ENCODE results near the gene SERPINI1. TPM values are rescaled to one million over a fixed set of nuclear protein-coding genes. Genes with fewer than 3 reads are reported as not detected.
A peak's percentile ranks its signal among the peaks of the same experiment; 100 is the strongest.

SERPINI1 gene
- total RNA-seq, 2 experiments from 2014 or later = 1.1 to 1.2 TPM

DNA sequence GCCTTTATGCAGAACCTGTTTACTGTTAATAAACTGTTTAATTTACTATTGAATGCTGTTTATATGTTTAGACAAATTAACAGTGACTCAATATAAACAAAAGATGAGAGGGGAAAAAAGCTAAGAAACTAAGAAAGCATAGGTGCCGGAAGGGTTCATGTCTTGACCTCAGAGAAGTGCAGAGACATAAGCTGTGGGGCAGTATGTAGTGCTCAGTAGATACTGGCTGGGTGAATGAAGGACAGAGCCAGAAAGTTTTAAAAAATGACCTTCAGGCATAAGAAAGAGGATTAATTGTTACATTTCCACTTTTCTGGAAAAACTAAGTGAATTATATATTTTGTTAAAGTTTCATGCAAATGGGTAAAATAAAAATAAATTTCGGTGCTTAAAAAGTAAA is 14.2 kb downstream of the SERPINI1 start:
- Mint-ChIP-seq H3K27ac (peak overlapping the region; percentile 39), H3K4me3 (no peak overlapping the region), H3K36me3 (no peaks in the 10 kb centered on the region), H3K9me3 (no peaks in the 10 kb centered on the region), H3K27me3 (no peaks in the 10 kb centered on the region), H3K4me1 (peaks cover 15% of the 10 kb centered on the region)
- no peak for DNase-seq

DNA sequence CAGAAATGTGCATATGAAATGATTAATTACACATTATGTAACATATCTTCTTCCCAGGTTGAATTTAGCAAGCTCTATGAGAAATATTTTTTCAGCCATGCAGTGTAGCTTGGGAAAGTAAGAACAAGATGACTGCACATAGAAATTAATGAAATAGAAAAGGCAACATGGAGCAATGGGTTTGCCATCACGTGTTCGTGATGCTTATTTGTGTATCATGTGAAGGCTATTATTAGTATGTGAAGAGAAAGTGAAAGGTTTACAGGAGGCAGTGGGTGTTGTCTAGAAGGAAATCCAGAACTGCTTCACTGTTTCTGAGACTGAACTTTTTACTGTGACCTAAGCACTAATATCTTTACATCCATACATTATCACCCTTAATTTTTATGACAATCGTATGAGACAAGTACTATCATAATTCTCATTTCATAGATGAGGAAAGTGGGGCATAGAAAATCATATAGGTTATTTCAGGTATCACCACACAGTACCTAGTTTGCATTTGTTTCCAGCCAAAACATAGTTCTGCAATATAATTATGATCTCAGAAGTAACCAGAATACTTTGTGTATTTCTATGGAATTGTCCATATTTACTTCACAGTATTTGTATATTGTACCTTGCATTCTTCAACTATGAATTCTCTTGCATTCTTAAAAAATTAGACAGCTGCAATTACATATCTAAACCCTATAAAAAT is 14.9 kb downstream of the SERPINI1 start:
- H3K27ac Mint-ChIP-seq = no peak overlapping the region
- no peak for DNase-seq
- H3K4me3 Mint-ChIP-seq = no peak overlapping the region
- H3K27me3 Mint-ChIP-seq = no peaks in the 10 kb centered on the region
- no peaks in the 10 kb centered on the region for H3K36me3 Mint-ChIP-seq
- H3K4me1 Mint-ChIP-seq = peaks cover 15% of the 10 kb centered on the region
- no peaks in the 10 kb centered on the region for H3K9me3 Mint-ChIP-seq

DNA sequence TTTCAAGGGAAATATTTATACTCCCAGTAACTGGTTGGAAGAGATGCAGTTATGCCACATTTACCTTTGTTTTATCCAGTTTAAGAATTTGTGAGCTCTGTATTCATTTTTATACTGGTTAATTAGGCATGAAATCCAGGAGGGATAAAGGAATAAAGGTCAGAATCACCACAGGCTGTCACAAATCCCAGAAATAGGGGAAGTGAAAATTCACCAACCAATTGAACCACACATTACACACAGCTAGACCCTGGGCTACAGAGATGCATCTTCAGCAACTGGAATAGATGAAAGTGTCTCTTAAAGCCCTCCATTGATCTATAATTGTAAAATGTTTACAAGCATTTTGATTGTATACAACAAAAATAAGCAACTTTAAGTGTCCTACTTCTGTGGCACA is 18.5 kb downstream of the SERPINI1 start:
- no peaks in the 10 kb centered on the region for H3K36me3 Mint-ChIP-seq
- no peak overlapping the region for H3K27ac Mint-ChIP-seq
- H3K27me3 Mint-ChIP-seq = no peaks in the 10 kb centered on the region
- H3K4me1 Mint-ChIP-seq = peaks cover 8% of the 10 kb centered on the region
- no peak overlapping the region for H3K4me3 Mint-ChIP-seq
- no peaks in the 10 kb centered on the region for H3K9me3 Mint-ChIP-seq
- no peak for DNase-seq

DNA sequence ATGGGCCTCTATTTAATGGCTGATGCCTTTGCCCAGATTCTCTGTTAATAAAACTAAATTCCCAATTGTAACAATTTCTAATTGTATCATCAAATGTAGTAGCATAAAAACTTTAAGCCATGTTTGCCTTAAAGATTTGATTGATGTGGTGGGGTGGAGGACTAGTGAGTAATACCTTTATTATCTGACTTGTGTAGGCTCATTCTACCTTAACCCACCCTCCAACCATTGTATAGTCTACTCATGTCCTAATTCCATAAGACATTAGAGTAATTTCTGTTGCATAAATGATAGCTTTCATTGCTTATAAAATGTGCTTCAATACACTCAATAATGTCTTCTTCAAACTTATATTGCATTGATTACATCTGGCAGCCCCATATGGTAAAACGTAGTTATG is 25.8 kb downstream of the SERPINI1 start:
- Mint-ChIP-seq H3K9me3 (peaks cover 9% of the 10 kb centered on the region), H3K27me3 (peaks cover 3% of the 10 kb centered on the region), H3K4me3 (no peak overlapping the region), H3K36me3 (peaks cover 4% of the 10 kb centered on the region), H3K4me1 (no peaks in the 10 kb centered on the region), H3K27ac (no peak overlapping the region)
- DNase-seq = no peak

DNA sequence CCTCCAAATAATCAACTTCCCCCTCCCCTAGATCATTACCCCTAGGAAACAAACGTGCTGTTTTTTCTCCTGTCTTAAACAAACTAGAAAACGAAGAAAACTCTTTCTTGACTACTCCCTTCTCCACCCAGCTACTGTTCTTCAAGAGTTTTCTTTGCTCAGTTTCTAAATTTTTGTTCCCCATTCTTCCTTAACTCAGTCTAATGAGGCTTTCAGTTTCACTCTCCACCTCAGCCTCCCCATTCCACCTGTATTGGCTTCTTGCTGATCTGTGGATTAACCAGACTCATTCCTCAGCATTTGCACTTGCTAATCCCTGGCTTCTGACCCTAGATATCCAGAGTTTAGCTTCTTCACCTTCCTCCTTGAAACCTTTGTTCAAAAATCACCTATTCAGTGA is 26.8 kb downstream of the SERPINI1 start:
- no peaks in the 10 kb centered on the region for H3K4me1 Mint-ChIP-seq
- peaks cover 9% of the 10 kb centered on the region for H3K9me3 Mint-ChIP-seq
- H3K27me3 Mint-ChIP-seq = peaks cover 3% of the 10 kb centered on the region
- peaks cover 4% of the 10 kb centered on the region for H3K36me3 Mint-ChIP-seq
- H3K4me3 Mint-ChIP-seq = no peak overlapping the region
- DNase-seq = no peak
- no peak overlapping the region for H3K27ac Mint-ChIP-seq

DNA sequence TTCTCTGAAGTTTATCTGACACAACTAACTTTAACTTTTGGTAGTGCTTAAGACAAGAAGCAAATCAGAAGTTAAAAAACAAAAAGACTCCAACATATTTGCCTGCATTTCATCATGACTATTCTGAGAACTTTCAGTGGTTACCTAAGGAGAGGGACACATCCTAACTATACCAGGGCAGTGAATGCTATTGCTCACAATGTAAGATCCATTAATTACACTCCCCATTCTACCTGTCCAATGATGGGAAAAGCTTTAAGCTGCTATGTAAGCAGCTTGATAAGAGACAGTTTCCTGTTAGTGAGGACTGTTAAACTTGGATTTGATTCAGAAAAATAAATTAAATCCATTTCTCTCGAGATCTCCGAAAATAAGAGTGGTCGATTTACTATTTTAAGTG is 37.5 kb downstream of the SERPINI1 start:
- H3K4me1 Mint-ChIP-seq = peaks cover 10% of the 10 kb centered on the region
- H3K4me3 Mint-ChIP-seq = no peak overlapping the region
- no peak for DNase-seq
- H3K27ac Mint-ChIP-seq = no peak overlapping the region
- no peaks in the 10 kb centered on the region for H3K27me3 Mint-ChIP-seq
- H3K36me3 Mint-ChIP-seq = no peaks in the 10 kb centered on the region
- peaks cover 7% of the 10 kb centered on the region for H3K9me3 Mint-ChIP-seq

DNA sequence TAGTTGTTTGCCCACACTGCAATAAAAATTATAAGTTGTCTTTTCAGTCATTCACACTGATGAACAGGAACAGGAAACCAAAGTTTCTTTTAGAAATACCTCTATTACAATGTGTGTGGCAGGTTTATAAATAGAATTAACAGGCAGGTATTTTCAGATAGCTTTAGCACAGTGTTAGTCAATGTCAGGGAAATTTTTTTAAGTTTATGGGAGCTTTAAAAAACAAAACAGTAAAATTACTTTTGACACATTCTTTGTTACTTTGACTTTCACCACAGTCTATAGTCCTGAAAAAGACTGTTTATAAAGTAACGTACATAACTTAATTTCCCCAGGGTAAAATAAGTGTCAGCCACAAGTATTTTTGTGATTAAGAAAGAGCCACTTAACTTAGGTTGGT is 38.1 kb downstream of the SERPINI1 start:
- Mint-ChIP-seq H3K4me3 (no peak overlapping the region), H3K27ac (no peak overlapping the region), H3K36me3 (peaks cover 1% of the 10 kb centered on the region), H3K27me3 (no peaks in the 10 kb centered on the region), H3K4me1 (peaks cover 10% of the 10 kb centered on the region), H3K9me3 (peaks cover 12% of the 10 kb centered on the region)
- DNase-seq = no peak

DNA sequence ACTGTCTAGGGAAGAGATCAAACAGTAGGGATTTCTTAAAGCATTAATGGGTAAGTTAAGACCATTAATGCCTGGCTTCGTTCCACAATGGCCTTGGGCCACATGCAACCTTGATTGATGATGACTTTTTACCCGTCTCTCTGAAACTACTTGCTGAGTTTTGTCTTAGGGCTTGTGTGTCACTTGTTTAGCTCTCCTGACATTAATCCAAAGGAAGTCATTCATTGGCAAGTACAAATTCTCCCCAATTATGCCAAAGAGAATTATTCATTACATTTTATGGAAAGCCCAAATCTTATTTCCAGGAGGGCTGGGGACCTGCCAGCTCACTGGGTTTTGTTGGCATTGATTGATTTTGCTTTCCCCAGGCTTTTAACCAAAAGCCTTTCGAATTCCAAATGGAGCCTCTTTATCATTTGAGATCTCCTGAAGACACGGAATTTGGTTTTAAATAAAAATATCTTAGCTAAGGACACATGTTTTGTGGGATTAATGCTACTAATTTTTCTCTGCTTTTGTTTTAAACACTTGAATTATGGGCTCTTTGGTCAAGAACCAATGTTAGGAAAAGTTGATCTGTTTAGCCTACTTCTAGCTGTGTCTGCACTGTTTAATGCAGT is 40.7 kb downstream of the SERPINI1 start:
- no peak overlapping the region for H3K27ac Mint-ChIP-seq
- no peak overlapping the region for H3K4me3 Mint-ChIP-seq
- peaks cover 10% of the 10 kb centered on the region for H3K4me1 Mint-ChIP-seq
- DNase-seq = no peak
- H3K36me3 Mint-ChIP-seq = peaks cover 1% of the 10 kb centered on the region
- H3K9me3 Mint-ChIP-seq = peaks cover 13% of the 10 kb centered on the region
- H3K27me3 Mint-ChIP-seq = no peaks in the 10 kb centered on the region

DNA sequence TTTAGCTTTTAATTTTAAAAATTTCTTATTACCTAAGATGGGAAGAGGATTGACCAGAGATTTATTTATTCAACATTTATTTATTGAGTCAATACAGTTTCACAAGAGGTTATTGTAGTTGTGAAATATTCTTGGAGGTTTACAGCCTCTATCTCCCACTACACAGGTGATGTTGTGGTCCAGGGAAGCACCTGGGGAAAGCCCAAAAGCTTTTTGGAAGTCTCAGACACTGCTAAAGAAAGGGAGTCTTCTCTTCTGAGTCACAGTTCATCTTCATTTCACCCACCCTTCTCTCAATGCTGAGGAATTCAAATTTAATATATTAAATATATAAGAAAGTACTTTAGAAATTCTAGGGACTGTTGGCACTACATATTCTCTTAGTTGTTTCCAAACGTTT is 41.8 kb downstream of the SERPINI1 start:
- no peak for DNase-seq
- Mint-ChIP-seq H3K36me3 (peaks cover 1% of the 10 kb centered on the region), H3K27me3 (no peaks in the 10 kb centered on the region), H3K4me1 (peaks cover 10% of the 10 kb centered on the region), H3K9me3 (peaks cover 13% of the 10 kb centered on the region), H3K27ac (no peak overlapping the region), H3K4me3 (no peak overlapping the region)

DNA sequence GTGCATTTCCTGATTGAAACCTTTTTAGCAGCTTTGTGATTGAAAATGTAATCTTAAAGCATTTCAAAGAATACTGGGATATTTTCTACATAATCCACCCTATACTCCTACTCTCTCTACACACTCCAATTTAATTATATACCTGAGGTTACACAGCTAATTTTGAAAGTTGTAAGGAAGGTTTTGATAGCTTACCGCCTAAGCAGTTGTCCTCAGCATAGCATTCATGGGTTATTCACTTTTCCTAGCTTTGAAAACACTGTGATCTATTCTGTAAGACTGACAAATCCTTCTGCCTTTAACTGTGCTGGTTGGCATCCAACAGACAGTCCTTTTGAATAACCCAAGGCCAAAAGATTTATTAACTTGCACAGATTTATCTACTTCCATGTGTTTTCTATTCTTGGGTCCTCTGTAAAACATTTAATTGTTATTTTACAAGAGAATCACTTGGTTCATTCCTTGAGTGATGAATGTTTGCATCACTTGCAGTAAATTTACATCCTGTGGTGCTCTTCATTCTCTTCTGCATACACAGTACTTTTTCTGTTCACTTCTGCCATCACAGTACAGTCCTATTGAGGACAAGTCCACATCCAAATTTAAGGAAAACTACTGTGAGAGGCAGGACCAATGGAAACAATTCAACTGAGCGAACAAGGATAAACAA is 44.8 kb downstream of the SERPINI1 start:
- H3K9me3 Mint-ChIP-seq = peaks cover 13% of the 10 kb centered on the region
- no peaks in the 10 kb centered on the region for H3K27me3 Mint-ChIP-seq

DNA sequence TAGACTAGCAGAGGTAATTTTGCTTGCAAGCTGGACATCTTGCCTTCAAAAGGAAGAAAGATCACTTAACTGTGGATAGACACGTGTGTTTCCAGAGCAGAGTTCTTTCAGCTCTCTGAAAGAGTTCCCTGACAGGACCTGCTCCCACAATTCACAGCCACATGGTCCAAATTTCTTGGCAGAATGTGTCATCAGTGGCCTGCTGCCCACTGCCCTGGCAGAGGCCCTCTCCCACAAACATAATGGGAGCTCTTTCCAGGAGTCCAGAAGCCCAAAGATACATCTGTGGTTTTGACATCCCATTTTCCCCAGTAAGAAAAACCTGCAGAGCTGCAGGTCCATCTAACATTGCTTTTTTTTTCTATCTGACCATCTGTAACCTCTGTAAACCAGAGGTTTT is 48.3 kb downstream of the SERPINI1 start:
- Mint-ChIP-seq H3K4me3 (no peak overlapping the region), H3K27ac (no peak overlapping the region), H3K4me1 (no peaks in the 10 kb centered on the region), H3K36me3 (no peaks in the 10 kb centered on the region), H3K27me3 (no peaks in the 10 kb centered on the region), H3K9me3 (no peaks in the 10 kb centered on the region)
- no peak for DNase-seq

More for the DNA sequence above, 44.8 kb downstream of the SERPINI1 start:
- H3K36me3 Mint-ChIP-seq = peaks cover 1% of the 10 kb centered on the region
- no peaks in the 10 kb centered on the region for H3K4me1 Mint-ChIP-seq
- no peak overlapping the region for H3K4me3 Mint-ChIP-seq
- no peak overlapping the region for H3K27ac Mint-ChIP-seq
- no peak for DNase-seq

DNA sequence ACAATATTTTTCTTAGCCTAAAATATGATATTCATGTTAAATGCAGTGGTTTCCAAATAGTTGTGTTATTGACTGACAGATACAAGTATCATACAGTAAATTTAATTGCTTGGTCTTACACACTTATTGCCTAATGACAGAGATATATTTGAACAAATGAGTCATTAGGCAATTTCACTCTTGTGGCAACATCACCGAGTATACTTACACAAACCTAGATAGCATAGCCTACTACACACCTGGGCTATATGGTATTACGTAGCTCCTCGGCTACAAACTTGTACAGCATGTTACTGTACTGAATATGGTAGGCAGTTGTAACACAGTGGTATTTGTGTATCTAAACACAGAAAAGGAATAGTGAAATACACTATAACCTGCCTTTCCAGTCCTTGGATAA is 50.3 kb downstream of the SERPINI1 start:
- Mint-ChIP-seq H3K27ac (no peak overlapping the region), H3K4me3 (no peak overlapping the region), H3K27me3 (no peaks in the 10 kb centered on the region), H3K9me3 (no peaks in the 10 kb centered on the region), H3K36me3 (no peaks in the 10 kb centered on the region), H3K4me1 (no peaks in the 10 kb centered on the region)
- DNase-seq = no peak

DNA sequence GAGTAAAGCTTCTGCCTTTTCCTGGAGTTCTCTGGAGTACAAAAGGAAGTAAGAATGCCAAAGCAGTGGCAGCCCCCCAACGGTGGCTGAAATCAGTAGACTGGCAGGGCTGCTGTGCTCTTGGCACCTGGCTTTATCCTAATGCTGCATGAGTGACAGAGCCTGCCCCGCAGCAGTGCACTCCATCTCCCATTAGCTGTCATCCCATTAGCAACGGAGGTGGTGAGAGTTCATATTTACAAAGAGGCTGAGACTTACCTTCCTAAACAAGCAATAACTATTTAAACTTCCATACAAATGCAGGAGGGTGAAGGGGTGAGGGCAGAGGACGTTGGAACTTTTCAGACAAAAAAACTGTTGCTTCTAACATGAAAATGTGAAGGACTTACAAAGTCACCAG is 51.9 kb downstream of the SERPINI1 start:
- H3K4me3 Mint-ChIP-seq = no peak overlapping the region
- no peaks in the 10 kb centered on the region for H3K4me1 Mint-ChIP-seq
- no peaks in the 10 kb centered on the region for H3K9me3 Mint-ChIP-seq
- no peaks in the 10 kb centered on the region for H3K27me3 Mint-ChIP-seq
- no peak for DNase-seq
- H3K27ac Mint-ChIP-seq = no peak overlapping the region
- no peaks in the 10 kb centered on the region for H3K36me3 Mint-ChIP-seq

DNA sequence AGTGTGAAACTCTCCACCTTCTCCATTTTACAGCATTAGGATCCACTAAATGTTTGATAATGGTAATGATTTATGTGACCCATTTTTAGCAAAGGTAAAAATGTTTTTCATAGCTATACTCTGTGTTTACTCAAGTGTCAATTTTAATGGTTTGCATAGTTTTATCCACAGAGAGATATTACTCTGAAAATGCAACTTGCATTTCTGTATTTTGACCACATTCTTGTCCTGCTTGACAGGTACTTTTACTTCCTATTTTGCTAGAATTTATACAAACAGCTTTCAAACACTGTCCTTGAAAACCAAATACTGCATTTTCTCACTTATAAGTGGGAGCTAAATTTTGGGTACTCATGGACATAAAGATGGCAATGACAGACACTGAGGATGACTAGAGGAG is 62.9 kb downstream of the SERPINI1 start:
- peaks cover 4% of the 10 kb centered on the region for H3K36me3 Mint-ChIP-seq
- no peaks in the 10 kb centered on the region for H3K4me1 Mint-ChIP-seq

DNA sequence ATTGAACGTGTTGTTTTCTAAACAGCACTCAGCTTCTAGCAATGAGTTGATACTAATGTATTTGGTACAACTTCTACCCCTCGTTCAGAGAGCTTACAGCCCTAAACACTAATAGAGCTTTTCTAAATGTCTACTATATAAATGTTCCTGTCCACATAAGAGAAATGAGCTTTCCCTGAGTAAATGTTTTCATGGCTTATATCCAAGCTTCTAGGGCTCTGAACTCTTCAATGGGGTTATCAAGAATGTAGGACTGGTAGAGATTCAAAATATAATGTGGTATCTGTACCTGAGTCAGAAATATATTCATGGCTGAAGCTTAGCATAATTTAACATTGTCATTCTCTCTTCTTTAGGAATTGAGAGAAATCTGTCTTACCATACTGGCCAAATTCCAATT is 73.4 kb downstream of the SERPINI1 start:
- Mint-ChIP-seq H3K27ac (no peak overlapping the region), H3K9me3 (no peaks in the 10 kb centered on the region), H3K36me3 (no peaks in the 10 kb centered on the region), H3K4me3 (no peak overlapping the region), H3K4me1 (no peaks in the 10 kb centered on the region), H3K27me3 (no peaks in the 10 kb centered on the region)
- DNase-seq = no peak

More for the DNA sequence above, 62.9 kb downstream of the SERPINI1 start:
- Mint-ChIP-seq H3K27me3 (no peaks in the 10 kb centered on the region), H3K27ac (no peak overlapping the region), H3K4me3 (no peak overlapping the region), H3K9me3 (peaks cover 2% of the 10 kb centered on the region)
- DNase-seq = no peak

DNA sequence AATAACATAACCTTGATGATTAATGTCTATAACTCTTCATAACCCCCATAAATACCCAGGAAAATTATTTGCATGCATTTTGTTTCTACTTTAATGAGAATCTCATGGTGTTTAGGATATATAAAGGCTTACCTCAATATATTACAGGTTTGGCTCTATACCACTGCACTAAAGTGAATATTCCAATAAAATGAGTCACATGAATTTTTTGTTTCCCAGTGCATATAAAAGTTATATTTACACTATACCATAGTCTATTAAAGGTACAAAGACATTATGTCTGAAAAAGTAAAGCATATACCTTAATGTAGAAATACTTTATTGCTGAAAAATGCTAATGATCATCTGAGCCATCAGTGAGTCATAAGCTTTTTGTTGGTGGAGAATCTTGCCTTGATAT is 74.7 kb downstream of the SERPINI1 start:
- Mint-ChIP-seq H3K36me3 (no peaks in the 10 kb centered on the region), H3K27ac (no peak overlapping the region), H3K4me1 (no peaks in the 10 kb centered on the region), H3K4me3 (no peak overlapping the region), H3K9me3 (no peaks in the 10 kb centered on the region), H3K27me3 (no peaks in the 10 kb centered on the region)
- no peak for DNase-seq

All from activated naive CD8-positive, alpha-beta T cell treated with anti-CD3 and anti-CD28 coated beads for 36 hours (primary cell).